ENCODE data around the gene DPP10. TPM values are rescaled to one million over a fixed set of nuclear protein-coding genes. Genes with fewer than 3 reads are reported as not detected.

The DPP10 gene
- total RNA-seq, 1 donor from 2014 or later, result 2.1 TPM

GRCh38 chr2:114787486-114787885 lies 345.0 kb downstream of the DPP10 start:
- Mint-ChIP-seq H3K27me3 (ENCODE audit: low read depth) (no peaks in the 10 kb centered on the region), H3K36me3 (ENCODE audit: low read depth) (no peaks in the 10 kb centered on the region), H3K4me3 (no peak overlapping the region), H3K9me3 (no peaks in the 10 kb centered on the region), H3K4me1 (no peaks in the 10 kb centered on the region), H3K27ac (ENCODE audit: unreplicated experiment) (no peak overlapping the region)
- no peak for DNase-seq (ENCODE audit: low read depth, low spot score)
- no peak for TF ChIP-seq CTCF (conservative IDR thresholded peaks at IDR 0.05)

- Mint-ChIP-seq H3K27ac (ENCODE audit: unreplicated experiment) (no peak overlapping the region), H3K9me3 (no peaks in the 10 kb centered on the region), H3K4me3 (no peak overlapping the region), H3K4me1 (no peaks in the 10 kb centered on the region), H3K27me3 (ENCODE audit: low read depth) (no peaks in the 10 kb centered on the region), H3K36me3 (ENCODE audit: low read depth) (no peaks in the 10 kb centered on the region)
- DNase-seq (ENCODE audit: low read depth, low spot score), result no peak
- TF ChIP-seq CTCF (conservative IDR thresholded peaks at IDR 0.05), result no peak
These were observed 347.5 kb downstream of the DPP10 start for GRCh38 chr2:114789989-114790388.

GRCh38 chr2:114797540-114797939 lies 355.1 kb downstream of the DPP10 start:
- H3K9me3 Mint-ChIP-seq, result no peaks in the 10 kb centered on the region
- no peak for DNase-seq (ENCODE audit: low read depth, low spot score)
- no peaks in the 10 kb centered on the region for H3K27me3 Mint-ChIP-seq (ENCODE audit: low read depth)
- H3K36me3 Mint-ChIP-seq (ENCODE audit: low read depth), result no peaks in the 10 kb centered on the region
- no peak for TF ChIP-seq CTCF (conservative IDR thresholded peaks at IDR 0.05)
- no peak overlapping the region for H3K27ac Mint-ChIP-seq (ENCODE audit: unreplicated experiment)
- H3K4me1 Mint-ChIP-seq, result no peaks in the 10 kb centered on the region
- no peak overlapping the region for H3K4me3 Mint-ChIP-seq

DNA sequence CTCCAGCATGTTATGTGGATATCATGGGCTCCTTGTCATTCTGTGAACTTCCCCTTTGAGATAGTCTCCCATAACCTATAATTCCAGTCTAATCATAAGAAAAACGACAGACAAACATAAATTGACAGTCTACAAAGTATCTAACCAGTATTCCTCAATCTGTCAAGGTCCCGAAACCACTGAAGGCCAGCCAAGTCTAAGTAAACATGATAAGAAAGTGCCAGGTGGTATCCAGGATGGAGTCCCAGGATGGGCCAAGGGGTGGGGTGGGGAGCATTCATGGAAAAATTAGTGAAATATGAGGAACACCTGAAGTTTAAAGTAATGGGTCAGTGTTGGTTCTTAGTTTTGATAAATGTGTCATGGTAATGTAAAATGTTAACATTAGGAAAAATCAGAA lies 355.5 kb downstream of the DPP10 start:
- TF ChIP-seq CTCF (conservative IDR thresholded peaks at IDR 0.05), result no peak
- Mint-ChIP-seq H3K27me3 (ENCODE audit: low read depth) (no peaks in the 10 kb centered on the region), H3K9me3 (no peaks in the 10 kb centered on the region), H3K36me3 (ENCODE audit: low read depth) (no peaks in the 10 kb centered on the region), H3K27ac (ENCODE audit: unreplicated experiment) (no peak overlapping the region), H3K4me1 (no peaks in the 10 kb centered on the region), H3K4me3 (no peak overlapping the region)
- DNase-seq (ENCODE audit: low read depth, low spot score), result no peak

DNA sequence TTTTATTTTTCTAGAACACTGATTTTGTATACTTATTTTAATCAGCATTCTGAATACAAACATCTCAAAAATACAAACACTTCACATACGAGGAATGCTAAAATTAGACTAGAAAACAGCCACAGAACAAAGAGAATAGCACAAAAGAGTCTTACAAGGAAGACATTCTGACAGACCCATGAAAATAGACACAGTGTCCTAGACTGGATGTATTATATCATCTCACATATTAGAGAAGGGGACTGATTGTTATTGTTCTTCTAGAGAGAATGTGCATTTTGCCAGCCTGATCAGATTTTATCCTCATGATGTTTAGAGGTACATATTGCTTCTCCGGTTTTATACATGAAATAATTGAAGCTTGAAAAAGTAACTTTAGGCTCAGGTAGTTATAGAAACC lies 357.9 kb downstream of the DPP10 start:
- Mint-ChIP-seq H3K27me3 (ENCODE audit: low read depth) (no peaks in the 10 kb centered on the region), H3K27ac (ENCODE audit: unreplicated experiment) (no peak overlapping the region), H3K4me3 (no peak overlapping the region), H3K36me3 (ENCODE audit: low read depth) (no peaks in the 10 kb centered on the region), H3K9me3 (peaks cover 5% of the 10 kb centered on the region), H3K4me1 (no peaks in the 10 kb centered on the region)
- DNase-seq (ENCODE audit: low read depth, low spot score), result no peak
- TF ChIP-seq CTCF (conservative IDR thresholded peaks at IDR 0.05), result no peak

DNA sequence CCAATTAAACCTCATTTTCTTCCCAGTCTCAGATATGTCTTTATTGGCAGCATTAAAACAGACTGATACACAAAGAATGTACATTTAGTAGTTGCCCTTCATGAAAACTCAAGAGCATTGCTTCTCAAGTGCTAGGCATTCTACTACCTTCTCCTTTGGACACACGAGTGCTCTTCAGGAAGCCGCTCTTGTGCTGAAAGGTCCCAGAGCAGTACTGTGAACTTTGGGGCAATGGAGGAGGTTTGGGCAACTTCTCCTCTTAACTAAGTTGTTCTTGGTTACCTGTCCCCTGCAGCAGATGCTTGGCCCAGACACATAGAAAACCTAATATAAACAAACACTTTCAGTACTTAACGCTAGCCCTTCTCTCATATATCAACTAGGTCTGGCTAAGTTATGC lies 362.8 kb downstream of the DPP10 start:
- no peaks in the 10 kb centered on the region for H3K36me3 Mint-ChIP-seq (ENCODE audit: low read depth)
- H3K4me1 Mint-ChIP-seq, result peaks cover 6% of the 10 kb centered on the region
- no peaks in the 10 kb centered on the region for H3K27me3 Mint-ChIP-seq (ENCODE audit: low read depth)
- DNase-seq (ENCODE audit: low read depth, low spot score), result no peak
- no peak overlapping the region for H3K27ac Mint-ChIP-seq (ENCODE audit: unreplicated experiment)
- peaks cover 7% of the 10 kb centered on the region for H3K9me3 Mint-ChIP-seq
- H3K4me3 Mint-ChIP-seq, result no peak overlapping the region
- TF ChIP-seq CTCF (conservative IDR thresholded peaks at IDR 0.05), result no peak
